Chondrocyte (in vitro differentiated cells): ENCODE measurements around the gene YWHAQ. TPM values are rescaled to one million over a fixed set of nuclear protein-coding genes. Genes with fewer than 3 reads are reported as not detected.
A peak's percentile ranks its signal among the peaks of the same experiment; 100 is the strongest.

Experiments used
- DNase-seq: peaks from one replicate; pipeline ENCODE4 v3.0.0; 2021; ENCODE audit warnings: mixed read lengths, low spot score
- H3K27ac Mint-ChIP-seq: one replicate; pipeline ENCODE4 v1.8.0; 2021; ENCODE audit warnings: mild to moderate bottlenecking, moderate library complexity, mixed read lengths; ENCODE audit not compliant: unreplicated experiment
- H3K27me3 Mint-ChIP-seq: 2 replicates; pipeline ENCODE4 v1.8.0; 2021; ENCODE audit warnings: low read depth, mixed read lengths
- H3K36me3 Mint-ChIP-seq: 2 replicates; pipeline ENCODE4 v1.8.0; 2021; ENCODE audit warnings: low read depth, mixed read lengths
- H3K4me1 Mint-ChIP-seq: 2 replicates; pipeline ENCODE4 v1.8.0; 2021; ENCODE audit warnings: low read depth, mild to moderate bottlenecking, mixed read lengths
- H3K4me3 Mint-ChIP-seq: one replicate; pipeline ENCODE4 v1.8.0; 2021; ENCODE audit warnings: mild to moderate bottlenecking, moderate library complexity, mixed read lengths; ENCODE audit not compliant: unreplicated experiment
- H3K9me3 Mint-ChIP-seq: 2 replicates; pipeline ENCODE4 v1.8.0; 2021; ENCODE audit warnings: low read depth, mixed read lengths
- CTCF ChIP-seq: fragments of 200-600 bp; sonication (generic); IDR thresholded peaks from 2 replicates; pipeline ENCODE4 v1.5.0; 2021; ENCODE audit warnings: antibody characterized with exemption, mild to moderate bottlenecking, moderate library complexity
- total RNA-seq: library from RNA; stranded (reverse); gene quantifications from 3 replicates; pipeline ENCODE4 v1.2.1, GENCODE V29; 2021

Gene YWHAQ
- total RNA-seq, 1 donor from 2014 or later = 247 TPM

GRCh38 chr2:9665898-9666297 lies 35.1 kb upstream of the YWHAQ start:
- H3K9me3 Mint-ChIP-seq = no peaks in the 10 kb centered on the region
- peak overlapping the region; percentile 69 for H3K27ac Mint-ChIP-seq
- no peak for DNase-seq

GRCh38 chr2:9664365-9664764 lies 33.6 kb upstream of the YWHAQ start:
- no peaks in the 10 kb centered on the region for H3K9me3 Mint-ChIP-seq
- no peaks in the 10 kb centered on the region for H3K27me3 Mint-ChIP-seq
- no peak overlapping the region for H3K27ac Mint-ChIP-seq
- DNase-seq = no peak
- no peak overlapping the region for H3K4me3 Mint-ChIP-seq
- no peaks in the 10 kb centered on the region for H3K36me3 Mint-ChIP-seq
- peaks cover 32% of the 10 kb centered on the region for H3K4me1 Mint-ChIP-seq
- no peak for TF ChIP-seq CTCF

More at GRCh38 chr2:9665898-9666297, 35.1 kb upstream of the YWHAQ start:
- peak; percentile 12 for TF ChIP-seq CTCF
- no peaks in the 10 kb centered on the region for H3K27me3 Mint-ChIP-seq
- no peaks in the 10 kb centered on the region for H3K36me3 Mint-ChIP-seq
- H3K4me3 Mint-ChIP-seq = no peak overlapping the region
- H3K4me1 Mint-ChIP-seq = peaks cover 33% of the 10 kb centered on the region

GRCh38 chr2:9663008-9663879 lies 32.4 kb upstream of the YWHAQ start:
- H3K36me3 Mint-ChIP-seq = no peaks in the 10 kb centered on the region
- H3K27ac Mint-ChIP-seq = no peak overlapping the region
- no peak for TF ChIP-seq CTCF
- DNase-seq = no peak
- no peak overlapping the region for H3K4me3 Mint-ChIP-seq
- H3K9me3 Mint-ChIP-seq = no peaks in the 10 kb centered on the region
- H3K27me3 Mint-ChIP-seq = no peaks in the 10 kb centered on the region
- H3K4me1 Mint-ChIP-seq = peaks cover 30% of the 10 kb centered on the region

- peaks cover 42% of the 10 kb centered on the region for H3K4me1 Mint-ChIP-seq
- H3K36me3 Mint-ChIP-seq = no peaks in the 10 kb centered on the region
- H3K9me3 Mint-ChIP-seq = no peaks in the 10 kb centered on the region
Measured at GRCh38 chr2:9661261-9661660, 30.5 kb upstream of the YWHAQ start.

GRCh38 chr2:9660781-9661180 lies 30.0 kb upstream of the YWHAQ start:
- H3K27me3 Mint-ChIP-seq = no peaks in the 10 kb centered on the region
- no peak for DNase-seq
- peaks cover 42% of the 10 kb centered on the region for H3K4me1 Mint-ChIP-seq
- no peaks in the 10 kb centered on the region for H3K9me3 Mint-ChIP-seq
- no peak overlapping the region for H3K27ac Mint-ChIP-seq
- TF ChIP-seq CTCF = no peak
- no peaks in the 10 kb centered on the region for H3K36me3 Mint-ChIP-seq
- H3K4me3 Mint-ChIP-seq = no peak overlapping the region

More at GRCh38 chr2:9661261-9661660, 30.5 kb upstream of the YWHAQ start:
- H3K27ac Mint-ChIP-seq = no peak overlapping the region
- no peaks in the 10 kb centered on the region for H3K27me3 Mint-ChIP-seq
- TF ChIP-seq CTCF = no peak
- H3K4me3 Mint-ChIP-seq = no peak overlapping the region
- no peak for DNase-seq
